Retina (tissue), 1 donor: ENCODE measurements around the gene CCDC197.

Source experiments
- DNase-seq: peaks from one replicate; pipeline ENCODE4 v3.0.0-alpha.2; 2016

The CCDC197 gene

DNA sequence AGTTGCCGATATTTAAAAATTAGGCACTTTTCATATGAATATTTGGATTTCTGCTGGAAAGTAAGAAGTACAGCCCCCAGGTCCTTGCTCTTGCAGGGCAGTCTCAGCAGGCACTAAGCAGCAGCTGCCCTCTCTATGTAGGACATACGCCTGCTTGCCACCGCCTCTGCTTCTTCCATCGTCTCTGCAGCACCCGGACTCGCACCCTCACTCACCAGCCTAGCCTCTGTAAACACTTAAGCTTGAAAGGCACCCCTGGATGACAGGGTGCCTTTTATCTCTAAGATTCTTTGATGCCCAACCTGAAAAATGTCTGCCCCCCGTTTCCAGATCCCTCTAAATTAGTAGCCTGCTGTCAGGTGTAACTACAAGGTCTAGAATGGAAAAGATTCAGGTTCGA lies 48.0 kb downstream of the CCDC197 start:
- no peak for DNase-seq

DNA sequence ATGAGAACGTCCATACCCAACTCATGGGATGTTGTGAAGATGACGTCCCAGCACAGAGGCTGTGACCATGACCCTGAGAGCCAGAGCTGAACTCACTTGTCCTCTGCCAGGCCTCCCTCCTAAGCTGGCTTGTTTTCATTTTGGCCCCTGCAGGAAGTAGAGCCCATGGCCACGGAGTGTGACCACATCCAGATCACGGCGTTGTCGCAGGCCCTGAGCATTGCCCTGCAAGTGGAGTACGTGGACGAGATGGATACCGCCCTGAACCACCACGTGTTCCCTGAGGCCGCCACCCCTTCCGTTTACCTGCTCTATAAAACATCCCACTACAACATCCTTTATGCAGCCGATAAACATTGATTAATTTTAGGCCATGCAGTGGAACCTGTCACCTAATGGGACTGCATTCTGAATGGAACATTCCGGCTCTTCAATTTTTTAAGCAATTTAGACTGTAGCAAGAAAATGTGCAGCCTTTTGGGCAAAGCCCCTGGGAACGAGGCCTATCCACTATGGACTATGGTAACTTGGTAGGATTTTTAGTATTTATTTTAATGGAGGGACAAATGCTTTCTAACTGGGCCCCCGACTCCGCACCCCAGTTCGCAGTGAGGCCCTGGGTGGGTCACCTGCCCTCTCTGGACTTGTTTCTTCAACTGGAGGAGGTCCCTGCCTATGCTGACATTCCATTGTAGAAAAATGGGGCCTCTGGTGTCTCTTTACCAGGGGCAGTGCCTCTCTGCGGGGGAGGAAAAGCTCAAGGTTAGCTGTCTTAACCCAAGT lies 48.7 kb downstream of the CCDC197 start:
- DNase-seq = no peak

DNA sequence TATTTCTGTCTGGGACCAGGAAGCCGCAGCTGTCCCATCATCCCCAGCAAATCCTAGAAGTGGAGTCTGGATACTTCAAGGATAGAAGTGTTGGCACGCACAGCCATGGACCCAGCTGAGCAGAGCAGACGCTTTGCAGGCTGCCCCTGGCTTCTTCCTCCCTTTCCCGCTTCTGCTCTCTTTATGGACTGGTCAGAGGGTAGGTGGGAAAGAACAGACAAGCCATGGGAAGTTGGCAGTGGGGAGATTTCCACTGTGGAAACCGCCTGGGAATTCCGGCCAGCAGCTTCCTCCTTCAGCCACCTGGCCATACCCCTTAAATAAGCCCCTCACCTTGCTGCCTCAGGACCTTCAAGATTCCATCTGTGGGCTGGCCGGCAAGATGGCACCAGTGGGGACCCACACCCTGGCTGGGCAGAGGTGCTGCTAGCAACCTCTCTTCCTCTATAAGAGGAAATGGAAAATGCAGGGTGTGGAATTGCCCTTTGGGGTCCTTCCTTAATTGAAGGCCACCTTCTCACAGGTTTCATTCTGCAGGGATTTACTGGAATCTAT lies 49.7 kb downstream of the CCDC197 start:
- DNase-seq = no peak

DNA sequence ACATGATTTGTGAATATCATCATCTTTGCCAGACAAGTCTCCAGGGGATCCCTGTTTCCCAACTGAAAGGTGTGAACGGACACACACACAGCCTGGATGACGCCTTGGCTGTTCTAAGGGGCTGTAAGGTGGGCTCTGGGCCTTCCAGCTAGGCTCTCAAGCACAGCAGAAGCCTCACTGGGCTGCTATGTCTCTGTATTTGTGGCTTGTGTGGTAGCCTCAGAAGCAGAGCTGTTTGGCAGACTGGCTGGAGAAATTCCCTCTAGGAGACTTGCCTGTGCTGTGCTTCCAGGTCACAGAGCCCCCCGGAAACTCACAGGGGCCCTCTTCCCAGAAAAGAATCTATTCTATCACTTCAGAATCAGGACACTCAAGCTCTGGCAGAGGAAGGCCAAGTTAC lies 50.5 kb downstream of the CCDC197 start:
- no peak for DNase-seq

DNA sequence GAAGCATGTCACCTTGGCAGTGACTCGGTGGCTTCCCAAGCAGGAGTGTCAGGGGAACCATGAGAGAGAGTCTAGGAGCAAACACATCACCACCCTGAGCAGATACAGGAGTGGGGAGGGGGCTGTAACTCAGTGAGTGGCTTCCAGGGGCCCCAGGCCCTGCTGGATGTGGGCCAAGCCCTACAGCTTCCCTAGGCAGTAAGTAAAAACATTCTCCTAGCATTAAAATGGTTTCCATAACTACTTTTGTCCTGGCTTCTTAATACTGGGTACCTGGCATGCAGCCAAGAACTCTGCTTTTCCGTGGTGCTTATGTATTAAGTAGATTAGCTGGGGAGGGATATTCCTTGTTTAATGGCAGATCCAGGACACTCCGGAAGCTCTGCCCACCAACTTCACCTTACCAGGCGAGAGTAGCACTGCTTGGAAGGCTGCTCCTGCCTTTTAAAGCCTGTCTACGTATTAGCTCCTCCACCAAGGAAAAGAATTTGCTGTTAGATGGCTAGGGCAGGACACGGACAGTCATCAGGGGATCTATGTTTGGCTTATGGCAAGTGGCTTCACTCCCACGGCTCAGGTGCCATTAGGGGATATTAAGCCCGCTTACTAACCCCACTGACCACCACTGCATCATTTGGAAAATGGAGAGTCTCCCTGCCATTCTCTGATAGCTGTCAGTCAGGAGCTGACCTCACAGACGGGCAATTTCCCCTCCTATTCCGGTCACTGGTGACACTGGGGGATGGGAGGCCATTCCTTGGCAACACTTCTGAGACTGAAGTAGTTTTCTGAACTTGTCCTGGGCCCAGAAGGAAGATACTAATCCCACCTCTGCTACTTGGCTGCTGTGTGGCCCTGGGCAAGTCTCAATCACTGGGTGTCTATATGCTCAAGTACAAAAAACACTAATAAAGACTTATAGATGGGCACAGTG lies 51.9 kb downstream of the CCDC197 start:
- DNase-seq = no peak

DNA sequence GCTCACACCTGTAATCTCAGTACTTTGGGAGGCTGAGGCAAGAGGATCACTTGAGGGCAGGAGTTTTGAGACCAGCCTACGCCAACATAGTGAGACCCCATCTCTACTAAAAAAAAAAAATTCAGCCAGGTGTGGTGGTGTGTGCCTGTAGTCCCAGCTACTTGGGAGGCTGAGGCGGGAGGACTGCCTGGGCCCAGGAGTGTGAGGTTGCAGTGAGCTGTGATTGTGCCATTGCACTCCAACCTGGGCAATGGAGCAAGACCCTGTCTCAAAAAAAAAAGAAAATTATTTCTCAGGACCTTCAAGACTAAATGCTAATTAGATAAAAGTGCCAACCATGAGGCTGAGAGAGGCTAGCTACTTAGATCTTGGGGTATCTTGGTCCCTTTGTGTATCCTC lies 52.5 kb downstream of the CCDC197 start:
- DNase-seq = no peak

DNA sequence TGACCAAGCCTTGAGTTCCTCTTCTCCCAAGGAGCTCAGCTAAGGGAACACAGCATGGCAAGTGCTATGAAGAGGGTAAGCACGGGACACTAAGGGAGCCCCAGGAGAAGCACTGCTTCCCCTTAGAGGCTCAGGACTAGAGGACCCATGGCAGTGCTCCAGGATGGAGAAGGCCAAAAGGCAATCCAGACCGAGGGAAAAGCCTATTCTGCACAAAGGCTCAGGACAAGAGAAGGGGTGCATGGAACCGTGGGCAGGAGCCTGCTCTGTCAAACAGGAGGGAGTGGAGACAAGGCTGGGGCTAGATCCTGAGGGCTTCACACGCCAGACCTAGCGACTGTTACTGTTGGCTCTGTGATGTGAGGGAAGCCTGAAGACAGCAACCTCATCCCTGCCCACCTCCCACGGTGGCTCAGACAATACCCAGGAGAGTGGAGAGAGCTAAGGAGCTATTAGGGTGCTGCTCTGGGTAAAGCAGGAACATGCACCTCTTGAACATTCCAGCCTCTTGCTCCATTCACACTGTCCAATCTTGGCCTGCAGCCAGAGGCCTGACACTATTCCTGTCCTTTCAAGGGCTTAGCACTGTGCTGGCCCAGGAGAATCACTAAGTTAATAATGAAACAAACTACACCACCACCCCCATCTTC lies 53.3 kb downstream of the CCDC197 start:
- DNase-seq = no peak

DNA sequence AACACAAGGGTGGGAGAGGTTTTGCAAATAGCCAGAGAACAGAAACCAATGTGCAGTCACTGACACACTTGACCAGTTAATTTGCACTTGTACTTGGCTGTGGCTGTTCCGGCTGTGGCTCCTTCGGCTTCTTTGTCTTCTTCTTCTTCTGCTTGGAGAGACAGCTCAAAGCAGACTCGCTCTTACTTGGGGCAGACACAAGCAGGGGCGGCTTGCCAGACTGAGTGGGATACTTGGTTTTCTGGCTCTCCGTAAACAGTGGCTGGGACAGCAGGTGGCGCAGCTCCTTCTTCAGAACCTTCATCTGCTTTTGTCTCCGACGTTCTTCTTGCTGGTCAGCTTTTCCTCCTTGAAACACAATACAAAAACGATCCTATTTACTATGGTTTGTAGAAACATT lies 54.0 kb downstream of the CCDC197 start:
- no peak for DNase-seq

DNA sequence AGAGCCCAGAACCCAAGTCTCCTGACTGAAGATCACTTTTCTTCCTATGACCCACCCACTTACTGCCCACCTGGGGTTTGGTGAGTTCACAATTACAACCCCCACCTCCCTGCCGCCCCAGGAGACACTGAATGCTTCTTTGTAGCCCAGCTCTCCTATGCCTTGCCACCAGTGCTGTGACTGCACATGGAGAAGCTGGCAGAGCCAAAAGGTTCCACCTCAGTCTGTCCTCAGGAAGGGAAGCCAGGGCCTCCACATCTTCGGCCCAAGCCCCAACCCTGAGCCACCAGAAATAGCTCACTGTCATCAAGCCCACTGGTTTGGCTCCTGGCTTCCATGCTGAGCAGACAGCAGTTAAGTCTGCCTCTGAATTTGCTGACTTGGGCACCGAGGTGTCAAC lies 54.7 kb downstream of the CCDC197 start:
- DNase-seq = no peak

DNA sequence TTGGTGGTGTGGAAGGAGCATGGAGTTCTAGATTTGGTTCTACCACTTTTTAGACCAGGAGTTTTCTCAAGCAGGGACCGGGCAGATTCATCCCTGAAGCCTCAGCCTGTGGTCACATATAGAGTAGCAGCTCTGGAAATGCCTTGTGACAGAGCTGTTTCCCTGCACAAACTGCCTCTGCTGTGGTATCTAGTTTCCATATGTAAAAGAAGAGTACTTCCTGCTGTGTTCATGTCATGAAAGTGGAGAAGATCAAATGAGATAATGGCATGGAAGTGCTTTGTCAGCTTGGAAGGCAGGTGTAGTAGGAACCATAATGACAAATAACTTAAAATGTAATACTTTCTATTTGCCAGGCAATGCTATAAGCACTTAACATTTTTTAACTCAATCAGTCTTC lies 55.1 kb downstream of the CCDC197 start:
- no peak for DNase-seq

DNA sequence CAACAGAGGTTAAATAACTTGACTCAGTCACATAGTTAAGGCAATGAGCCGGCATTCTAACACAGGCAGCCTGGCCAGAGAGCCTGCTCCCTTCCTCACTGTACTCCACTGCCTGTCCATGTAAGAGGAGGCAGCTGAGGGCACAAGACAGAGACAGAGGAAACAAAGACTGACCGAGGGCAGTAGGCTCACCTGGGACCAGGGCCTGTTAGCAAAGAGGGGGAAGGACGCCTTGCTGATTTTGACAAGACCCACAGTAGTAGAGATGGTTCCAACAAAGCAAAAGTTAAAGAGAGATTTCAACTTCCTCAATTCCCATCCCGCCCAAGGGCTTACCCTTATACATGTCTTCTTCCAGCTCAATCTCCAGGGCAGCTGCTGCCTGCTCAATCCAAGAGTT lies 55.6 kb downstream of the CCDC197 start:
- DNase-seq = no peak

DNA sequence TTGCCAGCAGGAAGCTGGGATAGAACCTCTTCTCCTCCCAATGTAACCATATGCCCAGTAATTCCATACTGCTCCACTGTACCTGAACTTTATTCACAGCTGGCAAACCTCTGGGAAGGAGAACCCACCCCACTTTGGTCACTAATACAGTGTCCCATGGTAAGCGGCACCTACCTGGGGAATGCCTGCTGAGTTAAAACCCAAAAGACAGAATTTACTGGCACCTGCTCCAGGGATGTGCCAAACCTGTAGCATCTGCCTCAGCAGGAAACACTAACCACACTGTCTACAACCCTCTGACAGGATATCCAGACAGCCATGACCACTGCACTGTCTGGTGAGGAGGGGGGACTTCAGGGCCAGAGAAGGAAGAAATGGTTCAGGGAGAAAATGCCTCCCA lies 57.3 kb downstream of the CCDC197 start:
- DNase-seq = no peak

DNA sequence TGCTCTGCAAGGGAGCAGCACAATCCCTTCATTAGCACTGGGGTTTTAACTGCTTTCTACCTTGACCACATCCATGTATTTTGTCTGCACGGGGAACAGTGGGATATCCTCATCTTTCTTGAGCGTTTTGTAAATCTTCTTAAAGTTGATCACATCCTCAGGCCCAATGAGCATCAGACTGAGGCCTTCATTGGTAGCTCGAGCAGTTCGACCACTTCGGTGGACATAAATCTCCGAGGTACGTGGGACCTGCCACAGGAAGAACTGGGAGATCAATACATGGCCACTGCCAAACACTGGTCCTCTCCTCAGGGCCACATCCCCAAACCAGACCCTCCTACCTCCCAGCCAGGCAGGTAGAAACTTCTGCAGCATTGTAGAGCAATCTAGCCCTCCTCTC lies 57.8 kb downstream of the CCDC197 start:
- DNase-seq = no peak

DNA sequence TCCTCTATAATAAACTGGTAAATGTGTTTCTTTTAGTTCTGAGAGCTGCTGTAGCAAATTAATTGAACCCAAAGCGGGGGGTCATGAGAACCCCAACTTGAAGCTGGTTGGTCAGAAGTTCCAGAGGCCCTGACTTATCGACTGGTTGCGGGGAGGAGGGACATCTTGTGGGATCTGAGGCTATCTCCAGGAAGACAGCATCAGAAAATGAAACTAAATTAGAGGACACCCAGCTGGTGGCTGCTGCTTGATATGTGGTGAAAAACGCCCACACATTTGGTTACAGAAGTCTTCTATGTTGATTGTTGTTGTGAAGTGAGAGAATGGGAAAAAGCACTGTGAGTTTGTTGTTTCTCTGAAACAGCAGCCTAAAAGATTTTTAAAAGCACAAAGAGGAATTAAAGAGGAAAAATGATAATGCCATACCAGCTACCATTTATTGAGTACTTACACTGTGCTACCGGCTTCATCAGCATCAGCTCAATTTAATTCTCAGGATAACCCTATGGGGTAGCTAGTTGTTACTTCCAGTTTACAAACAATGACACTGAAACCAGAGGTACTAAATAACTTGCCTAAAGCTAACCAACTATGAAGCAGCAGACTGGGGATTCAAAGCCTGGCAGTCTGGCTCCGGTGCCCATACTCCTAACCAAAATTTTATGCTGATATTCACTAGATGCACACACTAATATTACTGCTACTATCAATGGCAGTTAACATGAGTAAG lies 59.6 kb downstream of the CCDC197 start:
- no peak for DNase-seq

DNA sequence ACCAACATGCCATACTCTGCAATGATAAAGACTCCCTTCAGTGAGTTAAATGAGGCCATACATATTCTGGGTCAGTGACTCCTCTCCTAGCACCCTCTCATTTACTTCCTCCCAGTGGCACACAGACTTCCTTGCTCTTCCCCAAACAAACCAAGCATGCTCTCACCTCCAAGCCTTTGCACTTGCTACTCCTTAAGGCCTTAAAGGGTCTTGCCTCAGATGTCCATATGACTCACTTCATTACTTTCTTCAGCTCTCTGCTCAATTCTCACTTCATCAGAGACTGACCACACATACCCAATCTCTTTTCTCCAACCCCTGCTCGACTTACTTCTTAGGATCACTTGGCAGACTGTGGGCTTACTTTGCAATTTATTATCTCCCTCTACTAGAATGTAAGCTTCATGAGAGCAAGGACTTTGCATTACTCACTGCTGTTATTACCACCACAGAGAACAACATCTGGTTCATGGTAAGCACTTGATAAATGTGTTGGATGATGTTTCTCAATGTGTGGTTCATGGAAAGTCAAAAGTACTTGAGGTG lies 61.1 kb downstream of the CCDC197 start:
- DNase-seq = no peak
